HG03439 (cell line): ENCODE measurements around the gene CISD3.

ENCODE experiments used
- ATAC-seq: cut with Tn5 transposase; IDR thresholded peaks from one replicate; pipeline ENCODE4 v1.9.1; 2021; ENCODE audit warnings: mild to moderate bottlenecking, moderate library complexity; ENCODE audit not compliant: unreplicated experiment

CISD3 gene

GRCh38 chr17:38706505-38707216 is 23.5 kb upstream of the CISD3 start:
- ATAC-seq = no peak

- ATAC-seq = no peak
These were observed 22.3 kb upstream of the CISD3 start for GRCh38 chr17:38707678-38708351.

GRCh38 chr17:38709104-38709820 is 20.9 kb upstream of the CISD3 start:
- no peak for ATAC-seq

- ATAC-seq = no peak
These were observed 20.1 kb upstream of the CISD3 start for GRCh38 chr17:38709864-38710603.

GRCh38 chr17:38710604-38710962 is 19.6 kb upstream of the CISD3 start:
- no peak for ATAC-seq

GRCh38 chr17:38710985-38711384 is 19.2 kb upstream of the CISD3 start:
- no peak for ATAC-seq

GRCh38 chr17:38711792-38712571 is 18.2 kb upstream of the CISD3 start:
- no peak for ATAC-seq

- no peak for ATAC-seq
These were observed 17.5 kb upstream of the CISD3 start for GRCh38 chr17:38712593-38712992.

- ATAC-seq = no peak
These were observed 16.6 kb upstream of the CISD3 start for GRCh38 chr17:38713456-38714075.

- no peak for ATAC-seq
These were observed 14.8 kb upstream of the CISD3 start for GRCh38 chr17:38715216-38715943.

GRCh38 chr17:38716368-38717005 is 13.7 kb upstream of the CISD3 start:
- ATAC-seq = no peak

- no peak for ATAC-seq
These were observed 12.9 kb upstream of the CISD3 start for GRCh38 chr17:38717139-38717745.

- ATAC-seq = no peak
These were observed 10.7 kb upstream of the CISD3 start for GRCh38 chr17:38719289-38719942.

GRCh38 chr17:38719943-38720641 is 10.0 kb upstream of the CISD3 start:
- ATAC-seq = no peak

GRCh38 chr17:38720941-38721340 is 9.2 kb upstream of the CISD3 start:
- ATAC-seq = no peak

GRCh38 chr17:38721802-38722201 is 8.3 kb upstream of the CISD3 start:
- ATAC-seq = no peak

- ATAC-seq = no peak
These were observed 5.7 kb upstream of the CISD3 start for GRCh38 chr17:38724337-38724988.
